ENCODE measurements around the gene GALNT17.

DNA sequence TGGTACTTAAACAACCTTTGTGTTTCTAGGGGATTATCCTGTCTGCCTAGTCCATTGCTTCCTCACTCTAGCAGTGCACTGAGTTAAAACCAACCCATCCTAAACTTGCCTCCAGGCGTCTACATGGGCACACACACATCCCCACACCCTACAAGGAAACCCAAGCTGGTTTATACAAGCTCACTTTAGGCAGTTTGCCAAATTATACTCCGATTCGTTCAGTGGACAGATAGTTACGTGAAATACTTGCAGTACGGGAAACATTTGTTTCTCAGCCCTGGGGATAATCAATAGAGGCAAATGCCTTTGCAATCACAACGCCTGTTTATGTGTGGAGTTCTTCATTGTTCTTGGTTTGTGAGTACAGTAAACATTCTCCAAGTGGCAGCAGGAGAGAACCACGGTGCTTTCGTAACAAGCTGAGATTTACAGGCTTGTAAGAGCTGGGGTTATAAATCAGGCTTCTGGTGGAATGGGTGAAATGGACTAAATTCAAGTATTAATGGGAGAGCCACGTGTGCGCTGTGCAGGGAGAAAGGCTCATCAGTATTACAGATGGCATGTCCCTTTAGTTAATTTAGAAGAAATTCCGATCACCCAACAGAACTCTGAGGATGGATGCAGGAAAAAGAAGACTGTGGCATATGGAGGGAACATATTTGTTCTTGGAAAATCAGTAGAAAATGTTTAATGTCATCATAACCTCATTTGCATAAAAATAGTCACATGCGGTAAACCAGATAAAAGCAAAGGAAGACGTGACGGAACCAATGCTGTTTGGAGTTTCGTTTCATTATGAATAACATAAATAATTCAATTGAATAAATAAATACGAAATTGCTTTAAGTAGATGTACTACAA is 217.1 kb downstream of the GALNT17 start:
- TF ChIP-seq, protein P1, sequence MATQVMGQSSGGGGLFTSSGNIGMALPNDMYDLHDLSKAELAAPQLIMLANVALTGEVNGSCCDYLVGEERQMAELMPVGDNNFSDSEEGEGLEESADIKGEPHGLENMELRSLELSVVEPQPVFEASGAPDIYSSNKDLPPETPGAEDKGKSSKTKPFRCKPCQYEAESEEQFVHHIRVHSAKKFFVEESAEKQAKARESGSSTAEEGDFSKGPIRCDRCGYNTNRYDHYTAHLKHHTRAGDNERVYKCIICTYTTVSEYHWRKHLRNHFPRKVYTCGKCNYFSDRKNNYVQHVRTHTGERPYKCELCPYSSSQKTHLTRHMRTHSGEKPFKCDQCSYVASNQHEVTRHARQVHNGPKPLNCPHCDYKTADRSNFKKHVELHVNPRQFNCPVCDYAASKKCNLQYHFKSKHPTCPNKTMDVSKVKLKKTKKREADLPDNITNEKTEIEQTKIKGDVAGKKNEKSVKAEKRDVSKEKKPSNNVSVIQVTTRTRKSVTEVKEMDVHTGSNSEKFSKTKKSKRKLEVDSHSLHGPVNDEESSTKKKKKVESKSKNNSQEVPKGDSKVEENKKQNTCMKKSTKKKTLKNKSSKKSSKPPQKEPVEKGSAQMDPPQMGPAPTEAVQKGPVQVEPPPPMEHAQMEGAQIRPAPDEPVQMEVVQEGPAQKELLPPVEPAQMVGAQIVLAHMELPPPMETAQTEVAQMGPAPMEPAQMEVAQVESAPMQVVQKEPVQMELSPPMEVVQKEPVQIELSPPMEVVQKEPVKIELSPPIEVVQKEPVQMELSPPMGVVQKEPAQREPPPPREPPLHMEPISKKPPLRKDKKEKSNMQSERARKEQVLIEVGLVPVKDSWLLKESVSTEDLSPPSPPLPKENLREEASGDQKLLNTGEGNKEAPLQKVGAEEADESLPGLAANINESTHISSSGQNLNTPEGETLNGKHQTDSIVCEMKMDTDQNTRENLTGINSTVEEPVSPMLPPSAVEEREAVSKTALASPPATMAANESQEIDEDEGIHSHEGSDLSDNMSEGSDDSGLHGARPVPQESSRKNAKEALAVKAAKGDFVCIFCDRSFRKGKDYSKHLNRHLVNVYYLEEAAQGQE (tag by site-specific recombination; IDR thresholded peaks at IDR 0.05): no peak
- no peak for TF ChIP-seq ZNF791 (tag by site-specific recombination; IDR thresholded peaks at IDR 0.05)
- no peak for TF ChIP-seq EGR2 (tag by site-specific recombination; IDR thresholded peaks at IDR 0.05; ENCODE audit: low read depth)

Data from HEK293 (cell line).